Right lobe of liver (tissue), 4 donors: ENCODE measurements around the gene HSD17B4.

Experiments
- POLR2A ChIP-seq: fragments of 450-650 bp; IDR thresholded peaks from one replicate; pipeline ENCODE4 v1.6.1; 2017; ENCODE audit warnings: antibody characterized with exemption, mild to moderate bottlenecking
- TF ChIP-seq, protein P1 (sequence below), 4 donors: fragments of 200-600 bp in 3 of 4; fragments of 450-650 bp in 1 of 4; IDR thresholded peaks; one replicate each; pipeline versions ENCODE4 v1.5.1 to v1.8.0; 2016 to 2022; ENCODE audit warnings: antibody characterized with exemption in 4 of 4, mild to moderate bottlenecking in 2 of 4
- donor health status: DM: no; HTN: no; CAD: no.
- donor health status: DM: no; HTN: no; CAD: no.
- donor health status: DM: no; HTN: yes; CAD: no.

DNA sequence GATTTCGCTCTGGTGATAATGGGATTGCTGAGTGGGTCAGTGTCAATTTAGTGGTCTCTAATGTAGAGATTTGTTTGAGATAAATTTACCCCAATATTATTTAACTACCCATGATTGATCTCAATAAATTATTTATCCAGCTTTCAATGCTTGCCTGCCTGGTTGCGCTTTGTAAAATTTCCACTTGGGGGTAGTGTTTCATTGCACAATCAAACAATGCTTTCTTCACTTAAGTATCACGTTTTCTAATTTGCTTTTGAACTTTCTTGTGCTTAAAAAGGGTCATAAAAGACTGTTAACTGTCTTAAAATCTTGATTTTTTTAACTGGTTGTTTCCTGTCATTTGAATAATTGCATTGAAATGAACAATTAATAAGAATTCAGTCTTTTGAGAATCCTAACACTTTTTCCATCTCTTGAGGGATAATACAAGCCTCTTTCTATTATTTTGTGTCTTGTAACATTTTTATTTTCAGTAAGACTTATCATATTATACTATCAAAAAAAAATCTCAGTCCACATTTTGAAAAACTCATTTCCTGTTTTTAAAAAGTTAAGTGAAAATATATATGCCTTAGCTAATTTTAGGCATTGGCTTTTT is 18.7 kb downstream of the HSD17B4 start:
- TF ChIP-seq, protein P1, sequence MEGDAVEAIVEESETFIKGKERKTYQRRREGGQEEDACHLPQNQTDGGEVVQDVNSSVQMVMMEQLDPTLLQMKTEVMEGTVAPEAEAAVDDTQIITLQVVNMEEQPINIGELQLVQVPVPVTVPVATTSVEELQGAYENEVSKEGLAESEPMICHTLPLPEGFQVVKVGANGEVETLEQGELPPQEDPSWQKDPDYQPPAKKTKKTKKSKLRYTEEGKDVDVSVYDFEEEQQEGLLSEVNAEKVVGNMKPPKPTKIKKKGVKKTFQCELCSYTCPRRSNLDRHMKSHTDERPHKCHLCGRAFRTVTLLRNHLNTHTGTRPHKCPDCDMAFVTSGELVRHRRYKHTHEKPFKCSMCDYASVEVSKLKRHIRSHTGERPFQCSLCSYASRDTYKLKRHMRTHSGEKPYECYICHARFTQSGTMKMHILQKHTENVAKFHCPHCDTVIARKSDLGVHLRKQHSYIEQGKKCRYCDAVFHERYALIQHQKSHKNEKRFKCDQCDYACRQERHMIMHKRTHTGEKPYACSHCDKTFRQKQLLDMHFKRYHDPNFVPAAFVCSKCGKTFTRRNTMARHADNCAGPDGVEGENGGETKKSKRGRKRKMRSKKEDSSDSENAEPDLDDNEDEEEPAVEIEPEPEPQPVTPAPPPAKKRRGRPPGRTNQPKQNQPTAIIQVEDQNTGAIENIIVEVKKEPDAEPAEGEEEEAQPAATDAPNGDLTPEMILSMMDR (IDR thresholded peaks at IDR 0.05), result peak; percentile 37 to 61 (median 55)
- TF ChIP-seq POLR2A, result no peak
